Endodermal cell (in vitro differentiated cells): ENCODE results near the gene PMM2. TPM values are rescaled to one million over a fixed set of nuclear protein-coding genes. Genes with fewer than 3 reads are reported as not detected.

Experiments used
- DNase-seq: peaks from one replicate; pipeline ENCODE4 v3.0.0-alpha.2; 2017
- H3K27ac ChIP-seq: 2 replicates; pipeline ENCODE4 v1.5.1; 2013; ENCODE audit warnings: mild to moderate bottlenecking, low read depth, low read length, moderate library complexity
- H3K27me3 ChIP-seq: 2 replicates; pipeline ENCODE4 v1.6.1; 2013; ENCODE audit warnings: mild to moderate bottlenecking, low read length, moderate library complexity; ENCODE audit not compliant: insufficient read depth, control insufficient read depth, poor library complexity, severe bottlenecking
- H3K36me3 ChIP-seq: 2 replicates; pipeline ENCODE4 v1.7.0; 2013; ENCODE audit warnings: mild to moderate bottlenecking, low read length, moderate library complexity; ENCODE audit not compliant: control insufficient read depth, insufficient read depth
- H3K4me1 ChIP-seq: one replicate; pipeline ENCODE4 v1.7.0; 2013; ENCODE audit warnings: low read length; ENCODE audit not compliant: control insufficient read depth, insufficient read depth
- H3K4me3 ChIP-seq: 2 replicates; pipeline ENCODE4 v1.5.1; 2013; ENCODE audit warnings: mild to moderate bottlenecking, low read length, moderate library complexity
- H3K9ac ChIP-seq: 2 replicates; pipeline ENCODE4 v1.6.1; 2013; ENCODE audit warnings: mild to moderate bottlenecking, low read length, moderate library complexity; ENCODE audit not compliant: poor library complexity, severe bottlenecking; ENCODE audit errors: extremely low read depth
- H3K9me3 ChIP-seq: 2 replicates; pipeline ENCODE4 v1.6.1; 2013; ENCODE audit warnings: mild to moderate bottlenecking, low read length, moderate library complexity; ENCODE audit not compliant: control insufficient read depth
- H3K27ac Mint-ChIP-seq: 2 replicates; pipeline ENCODE4 v1.8.0; 2020; ENCODE audit warnings: mixed read lengths
- H3K27me3 Mint-ChIP-seq: 2 replicates; pipeline ENCODE4 v1.8.0; 2021; ENCODE audit warnings: mild to moderate bottlenecking, mixed read lengths; ENCODE audit not compliant: insufficient read depth
- H3K36me3 Mint-ChIP-seq: 2 replicates; pipeline ENCODE4 v1.8.0; 2020; ENCODE audit warnings: low read depth, mixed read lengths
- H3K4me1 Mint-ChIP-seq: 2 replicates; pipeline ENCODE4 v1.8.0; 2020; ENCODE audit warnings: mixed read lengths
- H3K4me3 Mint-ChIP-seq: 2 replicates; pipeline ENCODE4 v1.8.0; 2020; ENCODE audit warnings: mild to moderate bottlenecking, moderate library complexity, mixed read lengths
- H3K9me3 Mint-ChIP-seq: 2 replicates; pipeline ENCODE4 v1.8.0; 2020; ENCODE audit warnings: mild to moderate bottlenecking, mixed read lengths
- CTCF ChIP-seq: fragments of 200-600 bp; sonication (generic); conservative IDR thresholded peaks from 2 replicates; pipeline ENCODE4 v1.5.0; 2021; ENCODE audit warnings: antibody characterized with exemption, mild to moderate bottlenecking
- WGBS, 2 experiments: methylation state at CpG; one replicate each; pipeline versions ENCODE4 v1.1.5 to v1.1.7; 2013; ENCODE audit warnings: missing lambda C conversion rate in 2 of 2, mixed read lengths in 1 of 2; ENCODE audit not compliant: insufficient coverage in 1 of 2, insufficient read length in 1 of 2; 5-methylcytosine and 5-hydroxymethylcytosine counted together
- total RNA-seq, 2 donors: library from RNA; stranded (reverse); fragmentation: NEBNext Ultra II Directional in 1 of 2; extraction: Animal tissue kit (Norgen Biotek cat#: 25700) in 1 of 2; gene quantifications; 2 replicates in 1 of 2; 3 replicates in 1 of 2; pipeline ENCODE4 v1.2.1, GENCODE V29; 2021

The PMM2 gene
- total RNA-seq, 2 donors from 2014 or later, result 47.6 to 48.2 TPM

DNA sequence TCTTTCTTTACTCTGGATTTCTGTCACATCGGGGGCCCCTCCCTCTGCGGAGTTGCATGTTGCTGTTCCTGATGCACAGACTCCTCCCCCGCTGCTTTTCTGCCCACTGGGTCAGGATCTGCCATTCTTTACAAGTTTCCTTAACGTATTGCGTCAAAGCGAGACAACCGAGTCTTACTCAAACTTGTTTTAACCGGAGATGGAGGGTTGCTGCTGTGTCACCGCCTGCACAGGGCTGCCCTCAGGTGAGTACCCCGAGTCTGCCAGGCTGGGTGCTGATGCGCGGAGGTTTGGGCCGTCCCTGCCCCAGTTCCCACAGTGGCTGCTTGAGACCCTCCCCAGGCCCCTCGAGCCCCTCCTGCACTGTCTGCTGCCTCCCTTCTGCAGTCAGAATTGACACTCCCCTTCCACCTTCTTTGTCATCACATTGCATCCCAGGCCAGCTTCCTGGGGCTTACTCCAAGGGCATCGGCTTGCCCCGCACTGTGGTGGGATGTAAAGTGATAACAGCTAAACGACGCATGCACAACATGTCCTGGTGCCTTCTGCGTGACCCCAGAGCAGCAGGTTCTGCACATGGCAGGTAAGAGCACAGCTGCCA is 51.9 kb downstream of the PMM2 start:
- Mint-ChIP-seq H3K4me1 (peaks cover 27% of the 10 kb centered on the region), H3K4me3 (no peak overlapping the region), H3K9me3 (no peaks in the 10 kb centered on the region), H3K27me3 (no peaks in the 10 kb centered on the region), H3K36me3 (peaks cover 75% of the 10 kb centered on the region), H3K27ac (peak overlapping the region; percentile 81)
- no peak for DNase-seq
- Histone ChIP-seq H3K4me1 (peaks cover 15% of the 10 kb centered on the region), H3K9me3 (no peaks in the 10 kb centered on the region), H3K27ac (peak overlapping the region; percentile 64), H3K4me3 (no peak overlapping the region), H3K9ac (no peak overlapping the region), H3K36me3 (peaks cover 74% of the 10 kb centered on the region), H3K27me3 (no peaks in the 10 kb centered on the region)
- no peak for TF ChIP-seq CTCF
- WGBS, 2 experiments, result 86 to 87% methylated on average over 19 of the region's 19 CpGs

- DNase-seq, result no peak
- H3K9me3 Mint-ChIP-seq, result no peaks in the 10 kb centered on the region
- no peak overlapping the region for H3K4me3 ChIP-seq
- H3K27ac Mint-ChIP-seq, result peak overlapping the region; percentile 57
- no peak overlapping the region for H3K4me3 Mint-ChIP-seq
- no peaks in the 10 kb centered on the region for H3K27me3 ChIP-seq
- TF ChIP-seq CTCF, result no peak
- peaks cover 83% of the 10 kb centered on the region for H3K36me3 ChIP-seq
- no peak overlapping the region for H3K27ac ChIP-seq
- H3K9me3 ChIP-seq, result no peaks in the 10 kb centered on the region
- H3K36me3 Mint-ChIP-seq, result peaks cover 75% of the 10 kb centered on the region
- peaks cover 15% of the 10 kb centered on the region for H3K4me1 ChIP-seq
- no peak overlapping the region for H3K9ac ChIP-seq
- WGBS, 2 experiments, result 80 to 90% methylated on average over 4 to 11 of the region's 11 CpGs
- peaks cover 23% of the 10 kb centered on the region for H3K4me1 Mint-ChIP-seq
- no peaks in the 10 kb centered on the region for H3K27me3 Mint-ChIP-seq
These were observed 52.7 kb downstream of the PMM2 start for GRCh38 chr16:8850279-8850885.

- Mint-ChIP-seq H3K27me3 (no peaks in the 10 kb centered on the region), H3K4me3 (no peak overlapping the region), H3K9me3 (no peaks in the 10 kb centered on the region), H3K4me1 (peaks cover 19% of the 10 kb centered on the region), H3K36me3 (peaks cover 88% of the 10 kb centered on the region), H3K27ac (peak overlapping the region; percentile 57)
- peaks cover 15% of the 10 kb centered on the region for H3K4me1 ChIP-seq
- H3K27ac ChIP-seq, result no peak overlapping the region
- H3K27me3 ChIP-seq, result no peaks in the 10 kb centered on the region
- no peak for TF ChIP-seq CTCF
- no peaks in the 10 kb centered on the region for H3K9me3 ChIP-seq
- peaks cover 90% of the 10 kb centered on the region for H3K36me3 ChIP-seq
- no peak overlapping the region for H3K4me3 ChIP-seq
- WGBS, 2 experiments, result 88 to 91% methylated on average over 6 to 8 of the region's 8 CpGs
- no peak for DNase-seq
- no peak overlapping the region for H3K9ac ChIP-seq
These were observed 54.2 kb downstream of the PMM2 start for GRCh38 chr16:8851761-8852403.
